HG02943 (cell line): ENCODE data around the gene LMTK3.
"Not testable (repeated sequence)": the region's sequence is repeated elsewhere in the genome, so short reads cannot be mapped to it uniquely, and the experiment has no call there.

ENCODE experiments used
- ATAC-seq: cut with Tn5 transposase; IDR thresholded peaks from one replicate; pipeline ENCODE4 v1.9.1; 2021; ENCODE audit warnings: mild to moderate bottlenecking, low read depth, moderate library complexity; ENCODE audit not compliant: unreplicated experiment

LMTK3 gene

GRCh38 chr19:48543121-48543710 lies 31.6 kb upstream of the LMTK3 start:
- no peak for ATAC-seq

- no peak for ATAC-seq
Measured at GRCh38 chr19:48541813-48542212, 30.2 kb upstream of the LMTK3 start.

- ATAC-seq, result no peak
Measured at GRCh38 chr19:48540110-48540509, 28.5 kb upstream of the LMTK3 start.

GRCh38 chr19:48539503-48540096 lies 28.0 kb upstream of the LMTK3 start:
- ATAC-seq, result no peak

GRCh38 chr19:48538057-48538456 lies 26.4 kb upstream of the LMTK3 start:
- not testable (repeated sequence) for ATAC-seq

GRCh38 chr19:48537541-48537940 lies 25.9 kb upstream of the LMTK3 start:
- ATAC-seq, result no peak

- ATAC-seq, result no peak
Measured at GRCh38 chr19:48533770-48534169, 22.1 kb upstream of the LMTK3 start.

- no peak for ATAC-seq
Measured at GRCh38 chr19:48530770-48531169, 19.1 kb upstream of the LMTK3 start.

GRCh38 chr19:48530066-48530720 lies 18.6 kb upstream of the LMTK3 start:
- no peak for ATAC-seq

GRCh38 chr19:48529156-48529555 lies 17.5 kb upstream of the LMTK3 start:
- no peak for ATAC-seq

- ATAC-seq, result no peak
Measured at GRCh38 chr19:48524732-48525131, 13.1 kb upstream of the LMTK3 start.

GRCh38 chr19:48524221-48524620 lies 12.6 kb upstream of the LMTK3 start:
- no peak for ATAC-seq

- no peak for ATAC-seq
Measured at GRCh38 chr19:48520134-48520533, 8.5 kb upstream of the LMTK3 start.

- ATAC-seq, result not testable (repeated sequence)
Measured at GRCh38 chr19:48519426-48519825, 7.8 kb upstream of the LMTK3 start.

- no peak for ATAC-seq
Measured at GRCh38 chr19:48518207-48518606, 6.6 kb upstream of the LMTK3 start.

GRCh38 chr19:48516536-48516935 lies 4.9 kb upstream of the LMTK3 start:
- ATAC-seq, result no peak

- no peak for ATAC-seq
Measured at GRCh38 chr19:48514123-48514458, 2.5 kb upstream of the LMTK3 start.

GRCh38 chr19:48513289-48514122 lies 1.9 kb upstream of the LMTK3 start:
- no peak for ATAC-seq

- no peak for ATAC-seq
Measured at GRCh38 chr19:48512504-48513288, 1.1 kb upstream of the LMTK3 start.

- no peak for ATAC-seq
Measured at GRCh38 chr19:48511321-48511731, 309 bp downstream of the LMTK3 start.
